ENCODE results near the gene CACNB2.

Gene CACNB2

DNA sequence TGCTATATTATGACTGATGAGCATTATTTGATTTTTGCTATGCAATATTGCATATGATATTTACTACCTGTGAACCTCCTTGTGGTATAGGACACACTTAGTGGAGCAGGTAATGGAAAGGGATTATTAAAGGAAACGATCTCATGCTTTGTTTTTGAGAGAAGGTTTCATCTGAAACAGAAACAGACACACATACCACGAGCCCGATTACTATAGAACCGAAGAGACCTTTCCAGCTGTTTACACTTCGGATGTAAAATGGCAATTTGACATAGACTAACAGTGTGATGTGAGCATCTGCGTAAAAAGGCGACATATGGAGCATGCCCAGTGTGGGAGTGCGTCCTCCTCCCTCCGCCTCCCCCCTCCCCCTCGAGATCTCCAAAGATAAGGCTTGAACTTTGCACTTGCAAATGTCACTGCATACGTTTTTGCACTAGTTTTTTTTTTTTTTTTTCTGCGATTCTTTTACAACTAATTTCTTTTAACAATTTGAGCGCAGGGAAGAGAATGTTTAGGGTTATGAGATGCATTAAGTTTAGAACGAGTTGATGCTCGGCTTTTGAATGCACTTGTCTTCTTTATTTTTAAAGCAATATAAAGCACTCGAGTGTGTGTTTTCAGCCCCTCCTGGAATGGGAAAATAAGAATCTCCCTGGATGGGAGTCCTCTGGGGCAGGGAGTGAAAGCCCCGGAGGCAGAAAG is 260.1 kb downstream of the CACNB2 start:
- TF ChIP-seq, protein P1, sequence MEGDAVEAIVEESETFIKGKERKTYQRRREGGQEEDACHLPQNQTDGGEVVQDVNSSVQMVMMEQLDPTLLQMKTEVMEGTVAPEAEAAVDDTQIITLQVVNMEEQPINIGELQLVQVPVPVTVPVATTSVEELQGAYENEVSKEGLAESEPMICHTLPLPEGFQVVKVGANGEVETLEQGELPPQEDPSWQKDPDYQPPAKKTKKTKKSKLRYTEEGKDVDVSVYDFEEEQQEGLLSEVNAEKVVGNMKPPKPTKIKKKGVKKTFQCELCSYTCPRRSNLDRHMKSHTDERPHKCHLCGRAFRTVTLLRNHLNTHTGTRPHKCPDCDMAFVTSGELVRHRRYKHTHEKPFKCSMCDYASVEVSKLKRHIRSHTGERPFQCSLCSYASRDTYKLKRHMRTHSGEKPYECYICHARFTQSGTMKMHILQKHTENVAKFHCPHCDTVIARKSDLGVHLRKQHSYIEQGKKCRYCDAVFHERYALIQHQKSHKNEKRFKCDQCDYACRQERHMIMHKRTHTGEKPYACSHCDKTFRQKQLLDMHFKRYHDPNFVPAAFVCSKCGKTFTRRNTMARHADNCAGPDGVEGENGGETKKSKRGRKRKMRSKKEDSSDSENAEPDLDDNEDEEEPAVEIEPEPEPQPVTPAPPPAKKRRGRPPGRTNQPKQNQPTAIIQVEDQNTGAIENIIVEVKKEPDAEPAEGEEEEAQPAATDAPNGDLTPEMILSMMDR (IDR thresholded peaks at IDR 0.05): no peak

DNA sequence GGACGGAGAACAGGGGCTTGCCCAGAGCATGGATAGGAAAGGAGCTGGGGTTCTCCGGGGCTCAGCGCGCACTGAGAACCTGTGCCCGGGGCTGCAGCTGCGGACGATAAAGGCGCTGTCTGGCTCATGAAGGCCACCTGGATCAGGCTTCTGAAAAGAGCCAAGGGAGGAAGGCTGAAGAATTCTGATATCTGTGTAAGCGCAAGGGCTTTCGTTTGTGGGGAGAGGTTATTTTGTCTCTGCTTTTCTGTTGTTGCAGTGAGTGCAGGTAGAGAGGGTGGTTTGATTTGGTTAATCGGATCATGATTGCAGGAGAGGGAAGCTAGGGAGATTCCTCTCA is 260.7 kb downstream of the CACNB2 start:
- TF ChIP-seq, protein P1 (IDR thresholded peaks at IDR 0.05): no peak

- TF ChIP-seq, protein P1 (IDR thresholded peaks at IDR 0.05): no peak
These were observed 261.4 kb downstream of the CACNB2 start for GRCh38 chr10:18401416-18402195.

- TF ChIP-seq, protein P1 (IDR thresholded peaks at IDR 0.05): no peak
These were observed 262.6 kb downstream of the CACNB2 start for GRCh38 chr10:18402853-18403252.

- TF ChIP-seq, protein P1 (IDR thresholded peaks at IDR 0.05): no peak
These were observed 264.3 kb downstream of the CACNB2 start for GRCh38 chr10:18404530-18404929.

DNA sequence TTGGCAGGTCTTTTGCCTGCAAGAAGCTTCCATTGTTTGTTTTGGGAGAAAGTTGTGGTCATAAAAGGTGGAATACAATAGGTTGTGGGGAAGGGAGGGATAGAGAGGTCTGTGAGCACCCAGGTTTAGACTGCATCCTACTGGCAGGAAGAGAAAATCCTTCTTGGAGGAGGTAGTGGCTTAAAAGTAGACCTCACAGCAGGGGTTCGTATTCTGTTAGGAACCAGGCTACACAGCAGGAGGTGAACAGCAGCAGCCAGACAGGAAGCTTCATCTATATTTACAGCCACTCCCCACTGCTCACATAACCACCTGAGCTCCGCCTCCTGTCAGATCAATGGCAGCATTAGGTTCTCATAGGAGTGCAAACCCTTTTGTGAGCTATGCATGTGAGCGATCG is 265.9 kb downstream of the CACNB2 start:
- TF ChIP-seq, protein P1 (IDR thresholded peaks at IDR 0.05): no peak

DNA sequence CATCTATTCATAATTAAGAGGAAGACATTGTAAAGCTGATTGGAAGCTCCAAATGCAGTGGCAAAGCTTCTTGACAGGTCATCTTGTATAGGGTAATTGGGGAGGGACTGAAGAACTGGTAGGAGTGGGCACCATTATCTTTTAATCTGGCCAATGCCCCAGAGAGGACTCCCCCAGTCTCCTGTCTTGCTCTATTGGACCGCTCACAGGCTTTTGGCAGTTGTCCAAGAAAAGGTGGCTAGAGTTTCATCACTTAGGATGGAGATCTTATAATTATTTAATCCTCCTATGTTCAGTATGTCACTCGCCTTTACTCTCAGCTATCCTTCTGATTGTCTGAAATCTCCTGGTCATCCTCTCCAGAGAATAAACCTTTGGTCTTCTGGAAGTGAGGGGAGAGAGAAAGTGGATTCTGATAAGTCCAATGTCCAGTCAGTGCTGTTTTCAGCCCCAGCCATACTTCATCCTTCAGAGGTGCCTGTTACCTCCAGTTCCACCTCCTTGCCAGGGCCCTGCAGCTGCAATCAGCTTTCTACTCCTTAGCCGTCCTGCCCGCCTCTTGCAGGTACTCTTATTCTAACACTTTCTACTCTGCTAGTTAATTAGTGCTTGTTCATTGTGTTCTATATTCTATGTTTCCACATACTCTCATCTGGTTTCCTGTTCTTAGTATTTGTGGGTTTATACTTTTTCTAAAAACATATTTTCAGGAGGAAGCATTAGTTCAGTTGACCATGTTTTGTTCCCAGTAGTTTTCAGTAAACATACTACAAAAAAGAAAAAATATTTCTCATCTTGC is 269.6 kb downstream of the CACNB2 start:
- TF ChIP-seq, protein P1 (IDR thresholded peaks at IDR 0.05): no peak

Measured in LNCAP (cell line).